ENCODE results near the gene GNB1.

GRCh38 chr1:1921901-1922701 lies 31.2 kb upstream of the GNB1 start:
- no peak for TF ChIP-seq CTCF (IDR thresholded peaks at IDR 0.05; ENCODE audit: poor library complexity)
- no peak for TF ChIP-seq EZH2phosphoT487 (IDR thresholded peaks at IDR 0.05; ENCODE audit: low read depth, severe bottlenecking, unreplicated experiment)
- no peak for TF ChIP-seq EZH2 (IDR thresholded peaks at IDR 0.05; ENCODE audit: borderline replicate concordance)
